Left ventricle myocardium inferior (tissue), 1 donor: ENCODE results near the gene PRRC2B. TPM values are rescaled to one million over a fixed set of nuclear protein-coding genes. Genes with fewer than 3 reads are reported as not detected.
A peak's percentile ranks its signal among the peaks of the same experiment; 100 is the strongest.
"Not testable (repeated sequence)": the region's sequence is repeated elsewhere in the genome, so short reads cannot be mapped to it uniquely, and the experiment has no call there.

Experiments
- DNase-seq: peaks from one replicate; pipeline ENCODE4 v3.0.0-alpha.2; 2020
- H3K27ac ChIP-seq: fragments of 200-600 bp; replicated peaks from 2 replicates; pipeline ENCODE4 v1.8.0; 2021
- H3K27me3 ChIP-seq: fragments of 200-600 bp; 2 replicates; pipeline ENCODE4 v1.8.0; 2021; ENCODE audit warnings: low read depth
- H3K36me3 ChIP-seq: fragments of 200-600 bp; 2 replicates; pipeline ENCODE4 v1.8.0; 2021
- H3K4me1 ChIP-seq: fragments of 200-600 bp; 2 replicates; pipeline ENCODE4 v1.8.0; 2021
- H3K4me3 ChIP-seq: fragments of 200-600 bp; 2 replicates; pipeline ENCODE4 v1.8.0; 2021; ENCODE audit warnings: mild to moderate bottlenecking, moderate library complexity
- H3K9me3 ChIP-seq: fragments of 200-600 bp; replicated peaks from 2 replicates; pipeline ENCODE4 v1.8.0; 2021
- intact Hi-C: fragments of 100-400 bp; cut with micrococcal nuclease; formaldehyde crosslinking; loops from one replicate; pipeline ENCODE4 v1.11.0; 2022
- total RNA-seq: library from RNA; stranded (reverse); fragmentation: NEBNext Ultra II Directional; extraction: Animal tissue kit (Norgen Biotek cat#: 25700); gene quantifications from one replicate; pipeline ENCODE4 v1.2.1, GENCODE V29; 2021
- TF ChIP-seq, protein P1 (sequence below): fragments of 200-600 bp; IDR thresholded peaks from 2 replicates; pipeline ENCODE4 v1.8.0; 2021; ENCODE audit warnings: antibody characterized with exemption, mild to moderate bottlenecking, borderline replicate concordance
- donor health status: DM: no; HTN: yes; CAD: no; lungs with severe emphysema.

The PRRC2B gene
- total RNA-seq, 1 donor from 2014 or later = 109 TPM

DNA sequence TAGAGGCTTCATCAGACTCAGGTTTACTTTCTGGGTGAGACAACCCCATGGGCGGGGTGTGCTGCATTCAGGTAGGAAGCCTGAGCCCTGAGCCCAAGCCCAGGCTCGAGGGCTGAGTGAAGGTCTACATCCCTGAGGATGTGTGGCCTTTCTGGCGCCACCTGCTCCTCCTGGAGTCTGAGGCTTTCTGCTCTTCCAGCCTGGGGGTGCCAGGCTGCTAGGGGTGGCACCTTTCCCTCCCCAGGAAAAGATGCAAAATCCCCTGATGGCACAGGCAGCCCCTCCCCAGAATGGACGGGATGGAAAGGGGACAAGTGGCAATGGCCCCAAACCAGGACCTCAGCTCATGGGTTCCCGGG, 44.4 kb upstream of the PRRC2B start:
- DNase-seq = no peak
- H3K4me3 ChIP-seq = peak overlapping the region; percentile 50
- no peak overlapping the region for H3K27ac ChIP-seq

DNA sequence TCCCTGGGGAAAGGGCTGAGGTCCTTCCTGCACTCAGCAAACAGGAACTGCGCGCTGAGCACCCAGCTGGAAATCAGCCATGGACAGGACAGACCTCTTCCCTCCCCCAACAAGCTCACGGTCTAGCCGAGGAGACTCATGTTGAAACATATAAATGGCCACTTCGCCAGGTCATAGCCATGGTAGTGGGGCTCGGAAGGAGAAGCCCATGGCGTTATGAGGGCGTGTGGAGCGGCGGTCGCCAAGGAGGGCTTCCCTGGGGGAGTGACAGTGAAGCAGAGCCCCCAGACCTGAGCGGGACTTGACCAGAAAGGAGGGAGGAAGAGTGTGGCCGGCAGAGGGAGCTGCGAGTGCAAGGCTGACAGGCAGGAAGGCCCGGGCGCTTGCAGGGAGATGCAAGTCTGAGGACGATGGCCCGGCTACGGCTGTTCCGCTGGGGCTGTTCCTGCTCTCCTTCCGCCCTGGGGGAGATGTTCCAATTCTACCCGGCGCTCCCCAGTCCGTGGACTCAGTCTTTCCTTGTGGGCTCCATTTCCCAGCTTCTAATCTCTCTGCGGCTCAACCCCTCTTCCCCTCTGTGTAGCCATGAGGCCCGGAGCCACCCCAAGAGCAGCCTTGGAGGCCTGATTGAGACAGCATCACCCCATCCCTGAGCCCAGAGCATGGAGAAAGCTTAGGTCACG, 43.9 kb upstream of the PRRC2B start:
- H3K9me3 ChIP-seq = no peaks in the 10 kb centered on the region
- peak; percentile 91 for DNase-seq
- no peaks in the 10 kb centered on the region for H3K27me3 ChIP-seq
- no peaks in the 10 kb centered on the region for H3K36me3 ChIP-seq
- H3K4me1 ChIP-seq = peaks cover 12% of the 10 kb centered on the region
- intact Hi-C loops = loop anchor here (10.0 kb wide), 1 partner anchor 395 kb away; the partner anchor contains the start of gene RAPGEF1
- H3K27ac ChIP-seq = no peak overlapping the region
- peak overlapping the region; percentile 50 for H3K4me3 ChIP-seq
- TF ChIP-seq, protein P1, sequence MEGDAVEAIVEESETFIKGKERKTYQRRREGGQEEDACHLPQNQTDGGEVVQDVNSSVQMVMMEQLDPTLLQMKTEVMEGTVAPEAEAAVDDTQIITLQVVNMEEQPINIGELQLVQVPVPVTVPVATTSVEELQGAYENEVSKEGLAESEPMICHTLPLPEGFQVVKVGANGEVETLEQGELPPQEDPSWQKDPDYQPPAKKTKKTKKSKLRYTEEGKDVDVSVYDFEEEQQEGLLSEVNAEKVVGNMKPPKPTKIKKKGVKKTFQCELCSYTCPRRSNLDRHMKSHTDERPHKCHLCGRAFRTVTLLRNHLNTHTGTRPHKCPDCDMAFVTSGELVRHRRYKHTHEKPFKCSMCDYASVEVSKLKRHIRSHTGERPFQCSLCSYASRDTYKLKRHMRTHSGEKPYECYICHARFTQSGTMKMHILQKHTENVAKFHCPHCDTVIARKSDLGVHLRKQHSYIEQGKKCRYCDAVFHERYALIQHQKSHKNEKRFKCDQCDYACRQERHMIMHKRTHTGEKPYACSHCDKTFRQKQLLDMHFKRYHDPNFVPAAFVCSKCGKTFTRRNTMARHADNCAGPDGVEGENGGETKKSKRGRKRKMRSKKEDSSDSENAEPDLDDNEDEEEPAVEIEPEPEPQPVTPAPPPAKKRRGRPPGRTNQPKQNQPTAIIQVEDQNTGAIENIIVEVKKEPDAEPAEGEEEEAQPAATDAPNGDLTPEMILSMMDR = peak; percentile 94

More for the DNA sequence above, 44.4 kb upstream of the PRRC2B start:
- H3K27me3 ChIP-seq = no peaks in the 10 kb centered on the region
- no peaks in the 10 kb centered on the region for H3K36me3 ChIP-seq
- no peaks in the 10 kb centered on the region for H3K9me3 ChIP-seq
- TF ChIP-seq, protein P1 = no peak
- peaks cover 12% of the 10 kb centered on the region for H3K4me1 ChIP-seq
- intact Hi-C loops = no loop called here

DNA sequence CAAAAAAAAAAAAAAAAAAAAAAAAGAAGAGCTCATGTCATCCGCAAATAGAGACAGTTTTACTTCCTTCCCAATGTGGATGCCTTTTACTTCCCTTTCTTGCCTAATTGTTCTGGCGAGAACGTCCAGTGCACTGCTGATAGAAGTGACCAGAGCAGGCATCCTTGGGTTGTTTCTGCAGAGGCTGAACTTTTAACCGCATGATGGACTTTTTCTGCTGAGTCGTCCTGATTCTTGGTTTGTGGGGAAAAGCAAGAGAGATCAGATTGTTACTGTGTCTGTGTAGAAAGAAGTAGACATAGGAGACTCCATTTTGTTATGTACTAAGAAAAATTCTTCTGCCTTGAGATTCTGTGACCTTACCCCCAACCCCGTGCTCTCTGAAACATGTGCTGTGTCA, 37.4 kb upstream of the PRRC2B start:
- DNase-seq, H3K27me3 ChIP-seq, H3K4me1 ChIP-seq, H3K36me3 ChIP-seq, H3K9me3 ChIP-seq, H3K4me3 ChIP-seq, H3K27ac ChIP-seq: not testable (repeated sequence)
- intact Hi-C loops = loop anchor here (10.0 kb wide), 1 partner anchor 388 kb away; the partner anchor contains the start of gene RAPGEF1

DNA sequence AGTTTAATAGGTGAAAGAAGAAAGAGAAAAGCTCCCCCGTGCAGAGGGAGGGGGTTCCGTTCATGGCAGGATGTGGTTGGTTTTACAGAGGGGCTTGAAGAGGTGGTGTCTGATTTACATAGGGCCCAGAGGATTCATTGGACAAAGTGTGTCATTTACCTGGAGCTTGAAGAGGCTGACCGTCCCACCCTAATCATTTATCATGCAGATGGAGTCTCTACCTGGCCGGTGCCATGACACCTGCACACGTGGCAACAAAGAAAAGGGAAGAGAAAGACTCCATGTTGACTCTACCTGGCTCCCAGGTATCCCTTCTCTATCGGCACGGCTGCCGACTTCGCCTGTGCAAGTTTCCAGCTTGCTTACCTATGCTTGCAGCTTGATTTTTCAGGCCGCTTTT, 35.3 kb upstream of the PRRC2B start:
- Histone ChIP-seq H3K36me3 (no peaks in the 10 kb centered on the region), H3K4me1 (peaks cover 26% of the 10 kb centered on the region), H3K4me3 (no peak overlapping the region), H3K27ac (no peak overlapping the region), H3K27me3 (no peaks in the 10 kb centered on the region), H3K9me3 (no peaks in the 10 kb centered on the region)
- DNase-seq = no peak
- intact Hi-C loops = loop anchor here (10.0 kb wide), 1 partner anchor 386 kb away; the partner anchor contains the start of gene RAPGEF1
- TF ChIP-seq, protein P1 = no peak

DNA sequence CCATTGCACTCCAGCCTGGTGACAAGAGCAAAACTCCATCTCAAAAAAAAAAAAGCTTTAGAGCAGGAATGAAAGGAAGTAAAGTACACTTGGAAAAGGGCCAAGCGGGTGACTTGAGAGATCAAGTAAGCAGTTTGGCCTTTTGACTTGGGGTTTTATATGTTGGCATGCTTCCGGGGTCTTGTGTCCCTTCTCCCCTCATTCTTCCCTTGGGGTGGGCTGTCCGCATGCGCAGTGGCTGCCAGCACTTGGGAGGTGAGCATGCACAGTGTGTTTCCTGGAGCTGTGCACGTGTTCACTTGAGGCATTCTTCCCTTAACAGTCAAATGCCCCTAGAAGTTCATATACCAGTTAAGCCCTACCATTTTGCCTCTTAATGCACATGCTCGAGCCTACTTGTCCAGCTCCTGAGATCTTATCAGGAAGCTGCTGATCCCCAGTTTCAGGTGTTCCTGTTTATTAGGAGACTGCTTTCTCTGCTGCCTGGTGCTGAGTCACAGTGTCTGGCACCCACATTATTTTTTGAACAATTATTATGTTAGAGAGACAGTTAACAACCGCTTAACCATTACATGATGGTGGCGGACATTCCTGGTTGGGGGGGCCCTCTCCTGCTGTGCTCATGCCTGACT, 32.6 kb upstream of the PRRC2B start:
- Histone ChIP-seq H3K27ac (peak overlapping the region; percentile 30), H3K4me1 (peaks cover 26% of the 10 kb centered on the region), H3K36me3 (no peaks in the 10 kb centered on the region), H3K4me3 (no peak overlapping the region), H3K27me3 (no peaks in the 10 kb centered on the region), H3K9me3 (no peaks in the 10 kb centered on the region)
- TF ChIP-seq, protein P1 = no peak
- DNase-seq = no peak
- intact Hi-C loops = loop anchor here (10.0 kb wide), 1 partner anchor 113 kb away; no protein-coding TSS in a partner anchor

DNA sequence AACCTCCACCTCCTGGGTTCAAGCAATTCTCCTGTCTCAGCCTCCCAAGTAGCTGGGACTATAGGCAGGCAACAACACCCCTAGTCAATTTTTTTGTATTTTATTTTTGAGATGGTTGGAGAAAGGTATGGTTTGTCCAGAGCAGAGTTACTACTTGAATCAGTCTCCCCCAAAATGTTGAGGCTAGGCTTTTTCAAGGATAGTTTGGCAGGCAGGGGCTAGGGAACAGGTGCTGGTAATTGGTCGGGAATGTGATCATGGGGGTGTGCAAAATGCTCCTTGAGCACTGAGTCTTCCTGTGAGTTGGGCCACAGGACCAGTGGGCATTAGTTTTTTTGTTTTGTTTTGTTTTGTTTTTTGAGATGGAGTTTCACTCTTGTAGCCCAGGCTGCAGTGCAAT, 28.3 kb upstream of the PRRC2B start:
- DNase-seq = no peak

More for the DNA sequence above, 28.3 kb upstream of the PRRC2B start:
- H3K4me1 ChIP-seq = peaks cover 34% of the 10 kb centered on the region
- H3K4me3 ChIP-seq = no peak overlapping the region
- no peak overlapping the region for H3K27ac ChIP-seq
- H3K36me3 ChIP-seq = no peaks in the 10 kb centered on the region
- H3K9me3 ChIP-seq = no peaks in the 10 kb centered on the region
- H3K27me3 ChIP-seq = no peaks in the 10 kb centered on the region
- intact Hi-C loops = loop anchor here (10.0 kb wide), 1 partner anchor 109 kb away; no protein-coding TSS in a partner anchor
- TF ChIP-seq, protein P1 = no peak
